ENCODE results near the gene TMCC2.
A peak's percentile ranks its signal among the peaks of the same experiment; 100 is the strongest.
"Not testable (repeated sequence)": the region's sequence is repeated elsewhere in the genome, so short reads cannot be mapped to it uniquely, and the experiment has no call there.

TMCC2 gene

DNA sequence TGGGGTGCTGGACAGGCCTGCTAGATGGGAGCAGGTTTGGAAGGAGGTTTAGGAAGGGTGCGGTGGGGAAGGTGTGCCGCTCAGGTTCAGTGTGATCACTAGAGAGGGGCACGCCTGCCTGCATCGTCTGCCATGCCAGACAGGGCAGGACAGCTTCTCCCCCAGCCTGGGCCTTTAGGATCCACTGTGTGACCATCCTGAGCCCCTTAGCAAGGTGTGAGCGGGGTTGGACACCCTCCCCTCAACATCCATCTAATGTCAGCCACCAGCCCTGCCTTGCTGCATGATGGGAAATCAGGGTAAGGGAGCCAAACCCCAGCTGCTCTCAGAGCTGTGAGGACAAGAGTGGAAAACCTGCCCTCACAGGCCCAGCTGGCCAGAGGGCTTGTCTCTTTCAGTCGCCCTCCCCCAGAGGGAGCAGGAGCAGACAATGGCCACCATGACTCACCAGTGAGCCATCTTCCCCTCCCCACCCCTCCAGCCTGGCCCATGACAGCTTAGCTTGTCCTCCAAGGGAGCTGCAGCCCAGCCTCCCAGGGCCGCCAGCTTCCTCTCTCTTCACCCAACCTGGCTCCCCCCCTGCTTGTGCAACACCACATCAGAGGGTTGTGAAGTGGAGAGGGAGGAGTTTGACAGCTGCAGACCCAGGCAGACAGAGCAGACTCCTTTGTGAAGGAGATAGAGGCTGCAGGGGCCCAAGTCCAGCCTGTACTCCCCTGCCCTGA lies 56.8 kb downstream of the TMCC2 start:
- DNase-seq, result peak; percentile 89

DNA sequence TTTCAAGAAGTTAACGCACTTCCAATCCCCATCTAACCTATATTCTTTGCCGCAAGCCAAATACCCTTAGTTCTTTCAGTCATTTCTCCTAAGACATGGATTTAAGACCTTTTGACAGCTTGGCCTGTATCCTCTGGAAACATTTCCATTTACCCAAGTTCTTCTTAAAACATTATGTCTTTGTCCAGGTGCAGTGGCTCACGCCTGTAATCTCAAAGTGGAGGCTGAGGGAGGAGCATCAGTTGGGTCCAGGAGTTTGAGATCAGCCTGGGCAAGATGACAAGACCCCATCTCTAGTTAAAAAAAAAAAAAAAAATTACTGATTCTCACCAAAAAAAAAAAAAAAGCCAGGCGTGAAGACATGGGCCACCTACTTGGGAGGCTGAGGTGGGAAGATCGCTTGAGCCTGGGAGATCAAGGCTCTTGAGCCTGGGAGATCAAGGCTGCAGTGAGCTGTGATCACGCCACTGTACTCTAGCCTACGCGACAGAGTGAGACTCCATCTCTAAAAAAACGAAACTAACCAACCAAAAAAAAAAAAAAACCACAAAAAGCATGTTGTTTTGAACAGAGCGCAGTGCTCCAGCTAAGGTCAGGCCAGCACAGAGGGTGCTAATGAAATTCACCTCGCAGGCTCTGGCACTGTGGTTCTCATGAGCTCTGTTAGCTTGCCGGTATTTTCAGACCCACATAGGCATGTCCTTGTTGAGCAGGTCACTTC lies 57.8 kb downstream of the TMCC2 start:
- no peak for DNase-seq

DNA sequence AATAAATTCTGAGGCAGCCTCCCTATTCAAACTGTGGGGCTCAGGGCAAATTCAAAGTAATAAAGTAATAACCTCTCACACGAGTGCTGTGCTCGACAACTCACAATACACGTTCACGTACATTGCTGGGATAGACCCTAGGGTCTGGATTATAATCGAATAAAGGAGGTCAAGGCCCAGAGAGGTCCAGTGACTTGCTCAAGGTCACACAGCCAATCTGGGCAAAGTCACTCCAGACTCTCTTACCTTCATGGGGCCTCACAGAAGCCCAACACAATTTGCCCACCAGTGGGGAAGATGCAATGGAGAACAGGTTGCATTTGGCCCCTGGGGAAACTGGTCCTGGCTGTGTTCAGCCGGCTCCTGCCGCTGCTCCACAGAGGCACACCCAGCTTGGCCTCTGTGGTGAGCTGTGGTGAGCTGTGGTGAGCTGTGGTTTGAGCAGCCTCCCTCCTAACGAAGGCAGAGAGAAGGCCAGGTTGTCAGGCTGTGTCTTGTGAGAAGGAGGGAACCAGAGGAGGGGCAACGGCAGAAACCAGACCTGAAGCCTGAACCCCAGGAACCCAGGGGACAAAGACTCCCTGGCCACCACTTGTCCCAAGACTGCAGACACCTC lies 58.7 kb downstream of the TMCC2 start:
- DNase-seq, result no peak

DNA sequence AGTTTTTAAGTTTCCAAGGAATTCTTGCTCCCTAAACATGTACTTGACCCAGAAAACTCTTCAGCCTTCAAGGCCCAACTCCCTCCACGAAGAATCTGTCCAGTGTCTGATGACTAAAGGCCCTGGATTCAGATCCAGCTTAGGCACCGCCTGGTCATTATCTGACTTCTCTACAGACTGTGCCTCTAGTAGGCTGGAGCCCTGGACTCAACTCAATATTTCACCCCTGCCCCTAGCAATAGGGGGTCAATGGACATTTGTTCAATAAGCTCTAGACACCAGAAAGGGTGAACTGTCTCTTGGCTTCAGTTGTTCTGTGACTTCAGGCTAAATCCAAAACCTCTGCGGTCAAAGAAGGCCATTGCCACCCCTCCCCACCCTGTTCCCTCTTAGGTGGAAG lies 59.3 kb downstream of the TMCC2 start:
- DNase-seq, result no peak

DNA sequence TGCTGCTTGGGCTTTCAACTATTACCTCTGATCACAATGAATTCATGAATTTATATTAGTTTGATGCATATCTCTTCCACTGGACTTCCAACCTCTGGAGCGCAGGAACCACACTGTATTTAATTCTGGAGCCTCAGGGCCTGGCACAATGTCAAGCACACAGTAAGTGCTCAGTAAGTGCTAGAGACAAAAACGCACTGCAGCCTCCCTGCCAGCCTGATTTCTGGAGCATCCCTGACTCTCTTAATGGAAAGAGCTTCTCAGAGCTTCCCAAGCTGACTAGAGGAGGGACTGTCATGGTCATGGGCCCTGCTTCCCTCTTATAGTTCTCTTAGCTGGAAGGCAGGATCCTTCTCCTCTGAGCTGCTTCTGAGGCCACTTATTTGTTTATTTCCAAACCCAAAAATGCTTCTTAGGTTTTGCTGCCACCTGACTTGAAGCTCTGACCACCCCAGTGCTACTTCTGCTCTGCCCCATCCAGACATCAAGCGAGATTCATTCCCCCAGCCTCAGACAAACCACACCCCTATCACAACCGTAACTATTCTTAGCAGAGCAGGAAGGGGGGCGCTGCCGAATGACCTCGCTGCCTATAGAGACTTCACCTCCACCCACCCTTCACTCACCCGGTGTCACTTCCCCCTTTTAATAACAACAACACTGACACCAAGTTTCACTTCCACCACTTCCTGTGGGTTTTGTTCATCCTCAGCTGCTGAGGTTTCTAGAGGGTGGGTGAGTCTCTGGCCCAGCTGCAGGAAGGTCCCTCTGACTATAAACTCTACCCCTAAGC lies 60.2 kb downstream of the TMCC2 start:
- DNase-seq, result peak; percentile 96

DNA sequence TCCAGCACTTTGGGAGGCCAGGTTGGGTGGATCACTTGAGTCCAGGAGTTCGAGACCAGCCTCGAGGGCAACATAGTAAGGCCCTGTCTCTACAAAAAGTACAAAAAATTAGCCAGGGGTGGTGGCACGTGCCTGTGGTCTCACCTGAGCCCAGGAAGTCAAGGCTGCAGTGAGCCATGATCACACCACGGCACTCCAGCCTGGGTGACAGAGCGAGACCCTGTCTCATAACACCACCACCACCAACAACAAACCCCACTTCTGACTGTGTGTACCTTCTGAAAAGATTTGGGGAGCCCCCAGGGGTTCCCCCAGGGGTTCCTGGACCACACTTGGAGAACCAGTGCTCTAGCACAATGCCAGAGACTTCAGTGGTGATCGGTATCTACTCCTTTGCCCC lies 63.9 kb downstream of the TMCC2 start:
- DNase-seq, result no peak

DNA sequence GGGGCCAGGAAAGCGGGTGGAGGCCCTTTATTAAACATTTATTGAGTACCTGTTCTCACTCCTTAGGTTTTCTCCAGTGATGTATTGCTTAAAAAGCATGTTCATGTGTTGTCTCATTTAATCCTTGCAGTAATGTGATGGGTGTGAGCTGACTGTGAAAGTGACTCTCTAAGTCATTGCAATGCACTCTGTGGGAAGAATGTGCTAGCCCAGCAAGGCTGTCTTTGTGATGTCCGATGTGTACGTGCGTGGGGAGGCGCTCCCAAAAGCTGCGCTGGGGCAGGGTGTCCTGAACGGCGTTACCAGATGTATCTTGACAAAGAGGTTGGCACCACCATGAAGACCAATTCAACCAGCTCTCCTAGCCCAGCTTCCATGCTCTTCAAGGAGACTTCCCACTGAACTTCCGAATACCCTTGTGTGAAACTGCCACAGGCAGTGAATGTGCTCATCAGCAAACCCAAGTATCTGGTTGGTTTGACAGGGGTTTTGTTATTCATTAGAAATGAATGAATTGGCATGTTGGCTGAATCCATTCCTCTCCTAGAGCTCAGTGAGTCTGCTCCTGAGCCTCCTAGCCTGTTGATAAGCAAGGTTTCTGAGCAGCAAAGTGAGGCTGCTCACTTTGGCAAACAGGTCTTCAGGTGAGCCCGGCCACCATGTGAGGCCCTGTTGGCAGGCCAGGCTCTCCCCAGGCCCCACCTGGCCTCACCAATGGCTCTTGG lies 65.8 kb downstream of the TMCC2 start:
- DNase-seq, result no peak

DNA sequence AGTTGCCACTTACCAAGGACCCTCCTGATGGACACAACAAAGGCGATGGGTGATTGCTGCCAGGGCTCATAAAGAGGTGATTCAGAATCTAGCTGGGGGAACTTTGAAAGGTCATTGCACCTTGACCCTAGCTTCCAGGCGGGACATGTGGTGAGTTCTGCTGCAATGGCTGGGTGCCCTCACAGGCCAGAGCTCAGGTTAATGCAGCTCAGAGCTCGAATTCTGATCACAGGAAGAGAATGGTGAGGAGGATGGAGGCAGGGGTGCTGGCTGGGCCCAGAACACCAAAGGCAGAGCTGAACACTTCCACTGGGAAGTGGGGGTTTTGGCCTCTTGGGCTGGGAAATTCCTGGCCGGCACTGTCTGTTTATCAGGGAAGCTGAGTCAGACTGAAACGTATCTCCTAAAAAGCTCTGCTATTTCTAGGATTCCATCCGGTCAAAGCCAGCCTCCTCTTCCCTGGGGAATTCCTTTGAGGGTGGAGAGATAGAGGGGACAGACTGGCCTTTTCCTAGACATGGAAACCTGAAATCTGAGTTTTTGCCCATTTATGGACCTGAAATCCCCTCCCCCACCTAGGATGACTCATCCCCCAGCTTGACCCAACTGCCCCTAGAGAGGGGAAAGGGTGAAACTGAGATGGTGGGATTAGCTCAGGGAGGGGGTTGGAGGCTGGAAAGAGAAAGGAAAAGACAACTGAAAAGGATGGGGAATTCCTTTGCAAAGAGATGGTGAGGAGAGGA lies 66.6 kb downstream of the TMCC2 start:
- no peak for DNase-seq

DNA sequence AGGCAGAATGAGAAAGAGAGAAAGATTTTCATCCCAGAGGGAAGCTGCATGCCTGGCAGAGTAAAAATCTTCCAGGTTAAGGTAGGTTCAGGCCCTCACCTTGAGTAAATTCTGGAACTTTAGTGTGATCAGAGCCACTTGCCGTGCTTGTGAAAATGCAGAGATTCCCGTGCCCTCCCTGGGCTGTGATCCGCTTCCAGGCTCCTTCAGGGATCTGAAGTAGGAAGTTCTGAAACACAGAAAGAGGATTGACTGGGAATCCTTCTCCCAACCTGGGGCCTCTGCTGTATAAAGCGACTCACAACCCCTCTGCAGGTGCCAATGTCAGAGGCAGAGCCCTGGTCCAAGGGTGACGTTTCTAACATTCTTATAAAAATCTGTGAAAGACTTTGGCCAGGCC lies 67.2 kb downstream of the TMCC2 start:
- no peak for DNase-seq

DNA sequence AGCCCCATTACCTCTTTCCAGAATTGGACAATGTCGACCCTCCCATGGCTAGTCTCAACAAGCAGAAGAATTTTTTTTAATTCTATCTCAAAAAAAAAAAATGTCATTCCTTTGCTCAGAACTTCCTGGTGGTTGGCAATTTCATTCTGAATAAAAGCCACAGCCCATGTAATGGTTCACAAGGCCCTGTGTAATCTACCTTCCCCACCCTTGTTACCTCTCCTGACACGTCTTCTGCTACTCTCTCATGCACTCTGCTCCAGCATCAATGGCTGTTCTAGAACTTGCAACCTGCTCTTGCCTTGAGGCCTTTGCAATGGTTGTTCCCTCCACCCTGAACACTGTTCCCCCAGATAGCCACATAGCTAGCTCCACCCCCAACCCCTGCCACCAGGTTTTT lies 68.4 kb downstream of the TMCC2 start:
- DNase-seq, result no peak

DNA sequence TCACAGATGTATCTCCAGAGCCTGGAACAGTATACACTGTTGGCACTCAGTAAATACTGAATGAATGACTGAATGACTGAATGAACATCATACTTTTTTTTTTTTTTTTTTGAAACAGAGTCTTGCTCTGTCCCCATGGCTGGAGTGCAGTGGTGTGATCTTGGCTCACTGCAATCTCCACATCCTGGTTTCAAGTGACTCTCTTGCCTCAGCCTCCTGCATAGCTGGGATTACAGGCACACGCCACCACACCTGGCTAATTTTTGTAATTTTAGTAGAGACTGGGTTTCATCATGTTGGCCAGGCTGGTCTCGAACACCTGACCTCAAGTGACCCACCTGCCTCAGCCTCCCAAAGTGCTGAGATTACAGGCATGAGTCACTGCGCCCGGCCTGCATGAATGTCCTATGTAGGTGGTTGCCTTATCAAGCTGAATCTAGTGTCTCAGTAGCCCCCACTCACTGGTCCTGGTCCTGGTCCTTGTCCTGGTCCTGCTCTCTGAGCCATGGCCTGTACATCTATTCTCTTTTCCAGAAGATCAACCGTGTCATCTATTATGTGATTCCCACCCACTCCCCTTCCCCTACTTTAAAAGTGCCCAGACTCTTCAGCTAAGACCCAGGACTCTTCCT lies 69.9 kb downstream of the TMCC2 start:
- DNase-seq, result not testable (repeated sequence)

DNA sequence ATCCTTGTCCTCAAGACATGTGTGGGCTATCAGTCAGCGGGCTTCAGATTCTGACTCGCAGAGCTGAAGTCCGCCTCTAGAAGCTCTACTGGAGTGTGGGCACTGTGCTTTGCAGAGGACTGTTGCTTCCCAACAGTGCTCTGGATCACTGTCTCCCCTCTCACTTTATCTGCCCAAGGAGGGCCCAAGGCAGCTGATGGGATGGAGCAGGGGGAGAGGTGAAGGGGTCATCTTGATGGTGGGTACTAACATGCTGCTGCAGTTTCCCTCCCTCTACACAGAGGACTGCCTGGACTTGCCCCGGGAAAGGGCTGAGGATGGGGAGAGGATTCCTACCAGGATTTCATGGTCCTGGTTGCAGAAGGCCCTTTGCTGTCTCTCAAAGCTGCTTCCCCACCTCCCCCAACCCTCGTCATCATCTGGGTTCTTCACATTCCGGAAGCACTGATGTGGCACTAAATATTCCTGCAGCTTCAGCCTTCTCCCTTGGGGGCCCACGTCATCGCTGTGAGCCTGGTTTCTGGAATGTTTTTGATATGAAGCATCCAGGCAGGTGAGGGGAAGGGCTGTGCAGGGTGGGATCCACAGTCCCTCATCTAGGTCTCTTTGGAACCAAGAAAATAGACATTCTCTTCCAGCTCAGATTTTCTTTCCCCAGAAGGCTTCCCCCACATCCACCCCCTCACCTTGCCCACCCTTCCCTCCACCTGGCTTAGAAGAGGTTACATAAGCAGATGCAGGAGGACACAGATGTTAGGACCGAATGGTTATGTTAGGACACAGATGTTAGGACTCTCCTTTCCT lies 70.6 kb downstream of the TMCC2 start:
- DNase-seq, result no peak

DNA sequence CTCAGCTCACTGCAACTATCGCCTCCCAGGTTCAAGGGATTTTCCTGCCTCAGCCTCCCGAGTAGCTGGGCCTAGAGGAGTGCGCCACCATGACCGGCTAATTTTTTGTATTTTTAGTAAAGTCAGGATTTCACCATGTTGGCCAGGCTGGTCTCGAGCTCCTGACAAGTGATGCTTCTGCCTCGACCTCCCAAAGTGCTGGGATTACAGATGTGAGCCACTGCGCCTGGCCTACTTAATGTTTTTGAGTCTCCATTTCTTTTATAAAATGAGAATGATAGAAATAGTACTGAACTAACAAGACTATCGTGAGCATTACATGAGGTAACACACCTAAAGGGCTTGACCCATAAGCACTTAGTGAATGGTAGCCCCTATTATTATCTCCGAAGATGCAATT lies 72.4 kb downstream of the TMCC2 start:
- DNase-seq, result no peak

DNA sequence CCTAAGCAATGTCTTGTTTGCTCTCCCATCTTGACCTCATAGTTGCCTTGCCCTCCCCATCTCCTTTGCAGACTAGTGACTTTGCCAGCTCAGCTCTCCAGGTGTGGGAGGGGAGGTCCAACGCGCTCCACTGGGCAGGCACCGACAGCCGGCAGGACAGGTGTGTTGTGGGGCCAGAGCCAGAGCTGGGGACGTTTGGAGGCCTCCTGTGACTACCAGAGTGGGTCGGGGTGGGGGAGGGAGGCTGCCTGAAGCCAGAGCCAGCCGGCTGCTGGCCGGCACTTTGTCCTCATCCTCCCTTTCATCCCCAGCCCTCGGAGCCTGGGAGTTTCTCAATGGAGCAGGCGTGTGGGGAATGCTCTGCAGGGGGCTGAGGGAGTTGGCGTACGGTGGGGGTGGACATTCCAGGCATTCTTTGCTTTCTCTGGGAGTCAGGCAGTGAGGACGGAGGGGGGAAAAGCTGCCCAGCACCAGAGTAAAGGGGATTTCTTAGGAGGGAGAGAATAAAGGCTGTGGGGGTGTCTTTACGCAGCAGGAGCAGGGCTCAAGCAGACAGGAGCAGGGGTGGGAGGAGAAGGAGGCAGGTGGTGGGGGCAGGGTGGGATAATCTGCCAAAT lies 73.6 kb downstream of the TMCC2 start:
- no peak for DNase-seq

DNA sequence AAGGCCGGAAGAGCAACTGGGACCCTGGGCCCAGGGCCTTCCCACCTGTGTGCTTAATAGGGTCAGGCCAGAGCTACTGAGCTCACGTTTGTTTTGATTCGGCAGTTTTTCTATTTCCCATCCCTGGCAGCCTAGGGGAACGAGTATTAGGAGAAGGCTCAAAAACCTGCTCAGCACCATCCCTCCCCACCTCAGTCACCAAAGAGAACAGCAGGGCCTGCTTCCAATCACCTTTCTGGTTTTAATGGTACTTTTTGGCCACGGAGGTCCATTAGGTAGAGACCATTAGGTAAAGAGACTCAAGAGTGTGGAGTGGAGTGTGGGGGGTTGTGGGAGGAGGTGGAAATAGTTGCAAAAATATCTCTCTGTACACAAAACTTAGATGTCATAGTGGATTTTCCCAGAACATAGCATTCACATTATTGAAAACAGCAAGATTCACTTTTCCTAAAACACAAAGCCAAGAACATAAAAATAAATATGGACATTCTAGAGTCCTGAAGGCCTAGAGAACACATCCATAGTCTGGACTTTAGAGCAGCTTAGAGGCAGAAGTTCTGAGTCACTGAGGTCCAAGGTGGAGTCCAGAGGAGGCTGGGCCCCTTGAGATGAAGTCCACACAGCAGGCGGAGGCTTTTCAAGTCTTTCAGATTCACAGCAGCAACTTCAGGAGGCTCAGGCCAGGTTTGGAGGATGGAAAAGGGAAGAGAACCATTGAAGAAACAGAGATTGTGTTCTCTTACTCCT lies 74.3 kb downstream of the TMCC2 start:
- no peak for DNase-seq

DNA sequence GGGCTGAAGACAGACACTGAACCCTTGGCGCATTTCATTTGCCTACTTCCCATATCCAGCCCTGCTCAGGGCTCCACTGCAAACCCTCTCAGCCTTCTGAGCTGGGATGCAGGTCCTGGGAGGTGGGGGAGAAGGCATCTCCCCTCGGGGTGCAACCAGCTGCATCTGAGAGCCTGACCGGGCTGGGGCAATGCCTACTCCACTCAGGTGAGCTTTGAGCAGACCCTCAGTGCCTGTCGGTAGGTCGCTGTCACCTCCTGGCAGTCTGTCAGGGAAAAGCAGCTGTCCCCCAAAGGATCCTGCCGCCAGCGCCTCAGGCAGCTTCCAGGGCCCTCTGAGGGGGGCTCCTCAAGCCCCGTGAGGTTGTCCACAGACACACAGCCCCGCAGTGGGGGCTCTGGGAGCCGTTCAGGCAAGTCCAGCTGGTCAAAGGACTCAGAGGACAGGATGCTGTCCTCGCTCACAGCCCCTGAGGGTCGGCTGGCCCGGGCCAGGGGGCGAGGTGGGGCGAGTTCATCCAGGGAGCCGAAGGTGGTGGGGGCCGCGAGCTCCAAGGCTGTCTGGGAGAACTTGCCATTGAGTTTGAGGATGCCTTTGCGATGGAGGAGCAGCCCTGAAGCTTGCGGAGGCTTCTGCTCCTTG lies 75.6 kb downstream of the TMCC2 start:
- DNase-seq, result no peak

DNA sequence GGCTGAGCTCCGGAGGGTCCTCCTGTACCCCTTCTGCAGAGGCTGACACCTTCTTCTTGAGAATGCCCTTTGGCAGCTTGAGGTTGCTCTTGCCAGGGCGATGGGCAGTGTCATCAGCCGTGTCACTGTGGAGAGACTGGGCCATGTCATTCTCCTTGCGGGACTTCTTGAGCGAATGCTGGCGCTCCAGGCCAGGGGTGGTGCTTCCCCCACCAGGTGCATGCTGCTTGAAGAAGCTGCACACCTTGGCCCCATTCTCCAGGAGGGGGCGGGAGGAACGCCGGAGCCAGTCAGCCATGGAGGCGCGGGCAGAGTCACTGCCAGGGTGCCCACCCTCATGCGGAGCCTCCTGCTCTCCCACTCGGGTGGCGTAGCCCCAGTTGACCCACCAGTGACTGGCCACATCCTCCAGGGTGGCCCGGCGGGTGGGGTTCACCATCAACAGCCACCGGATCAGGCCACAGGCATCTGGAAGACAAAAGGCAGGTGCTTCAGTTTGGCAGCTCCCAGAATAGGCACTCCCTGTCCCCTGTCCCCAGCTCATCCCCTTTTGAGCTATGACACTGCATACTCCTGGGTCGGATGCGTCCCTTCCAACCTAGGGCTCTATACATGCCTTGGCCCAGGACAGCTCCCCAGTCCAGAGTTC lies 76.4 kb downstream of the TMCC2 start:
- DNase-seq, result no peak

DNA sequence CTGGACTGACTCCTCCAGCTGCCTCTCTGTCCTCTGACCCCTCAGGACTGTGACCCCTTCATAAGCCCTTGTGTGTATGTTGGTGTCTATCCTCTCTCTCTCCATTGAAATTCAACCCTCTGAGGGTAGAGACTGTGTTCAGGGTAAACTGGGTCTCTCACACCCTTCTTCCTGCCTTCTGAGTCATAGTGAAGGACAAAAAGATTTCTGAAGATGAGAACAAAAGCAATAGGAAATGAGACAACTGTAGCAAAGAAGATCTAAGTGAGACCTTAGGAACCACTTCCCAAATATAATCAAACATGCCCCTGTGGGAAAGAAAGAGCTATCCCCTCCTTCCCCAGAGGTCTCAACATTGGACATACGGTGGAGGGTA lies 76.9 kb downstream of the TMCC2 start:
- DNase-seq, result no peak

Data from SIG-M5 (cell line).